ENCODE results near the gene TDP1.

Gene TDP1

GRCh38 chr14:89955745-89956660 lies at the start of gene TDP1:
TSS of gene TDP1 (plus strand) at chr14:89955927. CDS start at chr14:89963115, 7,188 bp downstream.
- peak; percentile 92 for DNase-seq (ENCODE audit: low read depth)

GRCh38 chr14:89906000-89906399 lies 49.7 kb upstream of the TDP1 start:
- DNase-seq (ENCODE audit: low read depth) = no peak

- DNase-seq (ENCODE audit: low read depth) = no peak
Observed at GRCh38 chr14:89907655-89908054, 48.1 kb upstream of the TDP1 start.

DNA sequence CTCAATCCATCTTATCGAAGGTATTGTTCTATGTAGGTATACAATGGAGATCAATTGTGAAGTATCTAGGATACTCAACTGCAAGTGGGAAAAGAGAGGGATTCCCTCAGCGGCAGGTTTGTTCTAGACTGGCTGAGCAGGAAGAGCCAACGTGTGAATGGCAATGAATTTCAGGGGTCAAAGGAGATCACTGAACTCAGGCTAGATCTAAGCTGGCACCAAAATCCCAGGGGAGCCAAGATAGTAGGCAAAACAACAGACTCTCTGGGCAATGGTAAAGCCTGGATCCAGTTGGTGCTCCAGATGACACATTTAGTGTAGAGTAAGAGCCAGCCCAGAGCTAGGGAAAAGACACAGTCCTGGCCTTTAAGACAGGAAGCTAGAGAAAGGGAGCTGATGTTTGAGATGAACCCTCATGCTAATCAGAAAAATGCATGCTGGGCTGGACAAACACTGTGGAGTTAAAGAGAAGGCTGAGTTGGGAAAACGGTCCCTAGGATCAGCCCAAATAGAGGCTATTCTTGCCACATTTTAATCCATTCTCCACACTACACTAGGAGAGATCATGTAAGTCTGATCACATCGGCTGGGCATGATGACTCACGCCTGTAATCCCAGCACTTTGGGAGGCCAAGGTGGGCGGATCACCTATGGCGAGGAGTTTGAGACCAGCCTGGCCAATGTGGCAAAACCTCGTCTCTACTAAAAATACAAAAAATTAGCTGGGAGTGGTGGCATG lies 46.8 kb upstream of the TDP1 start:
- DNase-seq (ENCODE audit: low read depth) = no peak

DNA sequence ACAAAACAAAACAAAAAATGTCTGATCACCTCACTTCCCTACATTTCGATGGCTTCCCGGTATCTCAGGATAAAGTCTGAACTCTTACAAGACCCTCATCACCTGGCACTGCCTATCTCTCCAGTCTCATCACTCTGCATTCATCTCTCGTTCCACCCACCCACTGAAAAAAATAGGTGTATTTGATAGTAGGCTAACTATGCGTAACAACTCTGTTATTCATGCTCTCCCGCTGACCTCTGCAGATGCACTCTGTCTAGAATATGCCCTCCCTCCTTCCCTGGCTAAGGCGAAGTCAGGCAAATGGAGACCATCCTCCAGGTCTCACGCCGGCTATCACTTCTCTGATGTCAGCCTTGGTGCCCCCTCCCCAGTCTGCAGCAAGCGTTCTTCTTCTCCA lies 46.1 kb upstream of the TDP1 start:
- no peak for DNase-seq (ENCODE audit: low read depth)

DNA sequence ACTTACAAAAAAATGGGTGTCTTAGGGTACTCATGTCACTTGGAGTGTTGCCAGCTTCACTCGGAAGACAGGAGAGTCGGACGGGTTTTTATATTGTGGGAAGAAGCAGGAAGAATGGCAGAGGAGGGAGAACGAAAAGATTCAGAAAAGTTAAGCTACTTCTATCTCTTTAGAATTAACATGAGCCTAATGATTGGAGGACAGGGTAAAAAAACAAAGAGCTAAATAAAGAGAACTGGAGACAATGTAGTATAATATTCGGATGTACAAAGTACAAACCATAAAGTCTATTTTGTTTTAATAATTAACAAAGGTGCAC lies 45.1 kb upstream of the TDP1 start:
- no peak for DNase-seq (ENCODE audit: low read depth)

- DNase-seq (ENCODE audit: low read depth) = peak; percentile 84
Observed at GRCh38 chr14:89911010-89911919, 44.5 kb upstream of the TDP1 start.

- no peak for DNase-seq (ENCODE audit: low read depth)
Observed at GRCh38 chr14:89912221-89912620, 43.5 kb upstream of the TDP1 start.

DNA sequence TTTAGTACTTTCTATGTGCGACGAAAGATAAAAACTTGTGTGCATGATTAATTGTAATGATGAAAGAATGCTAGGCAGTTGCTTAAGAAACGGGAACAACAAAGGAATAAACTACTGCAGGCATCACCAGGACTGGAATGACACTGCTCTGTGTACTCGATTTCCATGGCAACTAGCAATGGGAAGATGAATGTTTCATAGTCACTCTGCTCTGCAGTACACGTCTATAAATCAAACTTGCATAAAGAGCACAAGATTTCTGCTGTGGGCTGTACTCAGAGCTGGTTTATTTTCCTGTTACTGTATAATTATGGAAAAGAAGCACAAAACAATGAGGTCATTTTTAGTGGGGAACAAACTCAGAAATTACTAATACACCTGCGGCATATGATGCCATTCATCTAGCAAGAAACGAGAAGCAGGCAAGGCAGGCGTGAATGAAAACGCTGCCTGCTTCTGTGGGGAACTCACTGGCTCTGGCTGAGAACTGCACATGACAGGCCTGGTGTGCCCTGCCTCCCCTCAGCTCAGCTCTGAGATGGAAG lies 43.0 kb upstream of the TDP1 start:
- DNase-seq (ENCODE audit: low read depth) = peak; percentile 98

DNA sequence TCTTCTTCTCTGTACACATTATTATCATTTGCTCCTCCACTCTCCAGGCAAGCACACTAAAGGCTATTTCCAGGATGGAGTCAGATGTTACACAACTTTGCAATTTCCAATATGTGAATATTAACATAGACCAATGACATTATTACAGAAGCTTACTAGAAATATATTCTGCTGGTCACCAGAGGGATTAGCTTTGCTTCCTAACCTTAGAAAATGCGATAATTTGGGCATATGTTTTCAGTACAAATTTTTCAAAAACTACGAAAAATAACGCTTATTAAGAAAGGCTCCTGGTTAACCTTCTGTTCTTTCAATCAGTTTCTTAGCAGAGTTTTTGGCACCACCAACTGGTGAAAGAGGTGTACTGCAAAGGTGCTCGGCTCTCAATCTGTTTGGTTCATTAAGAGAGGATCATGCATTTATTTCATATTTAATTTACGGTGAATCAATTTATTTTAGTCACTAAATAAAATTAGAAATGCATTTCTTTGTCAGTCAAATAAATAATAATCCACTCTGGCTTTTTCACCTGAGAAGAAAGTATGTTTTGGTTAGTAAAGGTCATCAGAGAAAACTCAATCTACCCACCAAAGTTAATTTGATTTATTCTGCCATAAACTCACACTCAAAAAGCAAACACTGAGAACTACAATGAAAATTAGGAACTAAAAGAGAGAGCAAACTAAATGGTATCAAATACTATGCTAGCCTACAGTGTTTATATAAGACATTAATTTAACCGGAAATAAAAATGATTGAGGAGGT lies 40.4 kb upstream of the TDP1 start:
- DNase-seq (ENCODE audit: low read depth) = peak; percentile 63

- no peak for DNase-seq (ENCODE audit: low read depth)
Observed at GRCh38 chr14:89918721-89919120, 37.0 kb upstream of the TDP1 start.

DNA sequence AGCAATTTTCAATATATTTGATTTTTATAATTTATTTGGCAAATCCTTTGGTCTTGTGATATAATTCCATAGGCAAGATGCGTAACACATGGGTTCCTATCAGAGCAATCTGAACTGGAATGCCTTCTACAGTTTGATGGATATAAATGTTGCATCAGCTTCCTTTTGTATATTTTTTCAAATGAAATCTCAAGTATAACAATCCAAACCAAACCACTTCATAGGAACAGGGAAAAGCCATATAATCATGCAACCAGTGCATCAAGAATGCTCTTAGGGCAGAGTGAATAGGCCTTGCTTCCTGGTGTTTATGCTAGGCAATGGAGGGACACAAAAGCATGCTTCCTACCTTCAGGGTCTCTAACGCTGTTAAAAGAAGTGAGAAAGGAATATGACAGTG lies 35.7 kb upstream of the TDP1 start:
- no peak for DNase-seq (ENCODE audit: low read depth)

- no peak for DNase-seq (ENCODE audit: low read depth)
Observed at GRCh38 chr14:89921346-89921745, 34.4 kb upstream of the TDP1 start.

DNA sequence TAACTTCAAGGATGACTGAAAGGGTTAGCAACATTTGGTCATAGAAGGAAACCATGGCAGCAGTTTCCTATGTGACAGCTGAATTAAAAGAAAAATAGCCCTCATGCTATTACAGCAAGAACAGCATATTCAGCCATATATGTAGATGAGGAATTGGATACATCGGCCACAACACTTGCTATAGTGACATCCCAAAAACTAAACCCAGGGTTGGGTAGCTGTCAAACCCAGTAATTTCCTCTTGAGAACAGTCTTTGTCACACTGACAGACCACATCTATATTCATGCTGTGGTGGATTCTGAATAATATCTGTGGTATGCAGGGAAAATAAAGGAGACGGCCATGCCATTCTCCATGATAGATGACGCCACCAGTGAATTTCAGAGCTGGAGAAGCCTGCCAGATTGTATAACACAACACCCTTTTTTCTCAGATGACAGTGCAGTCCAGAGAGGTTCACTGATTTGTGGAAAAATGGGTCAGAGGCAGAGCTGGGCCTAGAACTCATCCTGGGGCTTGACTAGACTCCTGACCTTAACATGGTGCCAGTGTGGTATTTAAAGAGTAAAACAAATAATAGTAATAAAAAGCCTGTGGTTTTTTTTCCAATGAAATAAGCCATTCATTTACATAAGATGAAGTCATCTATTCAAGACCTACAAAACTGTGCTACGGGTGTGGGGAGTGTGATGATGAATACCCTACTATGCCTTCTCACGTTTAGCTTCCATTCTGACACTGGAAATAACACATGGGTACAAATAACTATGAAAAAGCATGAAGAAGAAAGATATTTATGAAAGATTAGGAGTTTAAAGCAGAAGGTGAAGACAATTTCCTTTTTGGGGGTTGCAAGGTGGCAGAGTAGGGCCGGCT lies 33.5 kb upstream of the TDP1 start:
- peak; percentile 81 for DNase-seq (ENCODE audit: low read depth)

GRCh38 chr14:89924268-89924667 lies 31.5 kb upstream of the TDP1 start:
- DNase-seq (ENCODE audit: low read depth) = no peak

- peak; percentile 53 for DNase-seq (ENCODE audit: low read depth)
Observed at GRCh38 chr14:89926694-89927093, 29.0 kb upstream of the TDP1 start.

- peak; percentile 14 for DNase-seq (ENCODE audit: low read depth)
Observed at GRCh38 chr14:89927186-89927865, 28.4 kb upstream of the TDP1 start.

- no peak for DNase-seq (ENCODE audit: low read depth)
Observed at GRCh38 chr14:89933002-89933401, 22.7 kb upstream of the TDP1 start.

- DNase-seq (ENCODE audit: low read depth) = no peak
Observed at GRCh38 chr14:89936654-89937185, 19.0 kb upstream of the TDP1 start.
